AG04449 (cell line): ENCODE results near the gene TRIM40.

Experiments used
- CTCF ChIA-PET: fragments of 350-600 bp; formaldehyde crosslinking; extraction: SDS; loops from one replicate; lab custom pipeline; 2021; ENCODE audit warnings: antibody characterized with exemption; lab: Yijun Ruan, JAX
- POLR2A ChIA-PET: fragments of 400-600, 350-600 bp; formaldehyde crosslinking; extraction: SDS; loops from one replicate; lab custom pipeline; 2020; ENCODE audit warnings: antibody characterized with exemption, inconsistent platforms; lab: Yijun Ruan, JAX
- DNase-seq: peaks from one replicate; pipeline ENCODE4 v3.0.0-alpha.2; 2010; ENCODE audit warnings: low read depth, low spot score
- H3K4me3 ChIP-seq: 2 replicates; pipeline ENCODE4 v1.5.1; 2011; ENCODE audit warnings: low read depth, mild to moderate bottlenecking, control low read depth, low read length
- TF ChIP-seq, protein P1 (sequence below): IDR thresholded peaks from one replicate; pipeline ENCODE4 v1.5.1; 2011; ENCODE audit warnings: mild to moderate bottlenecking, moderate library complexity, low read length, control low read depth, inconsistent platforms; ENCODE audit not compliant: insufficient read depth; ENCODE audit errors: missing control alignments

Gene TRIM40, protein sequence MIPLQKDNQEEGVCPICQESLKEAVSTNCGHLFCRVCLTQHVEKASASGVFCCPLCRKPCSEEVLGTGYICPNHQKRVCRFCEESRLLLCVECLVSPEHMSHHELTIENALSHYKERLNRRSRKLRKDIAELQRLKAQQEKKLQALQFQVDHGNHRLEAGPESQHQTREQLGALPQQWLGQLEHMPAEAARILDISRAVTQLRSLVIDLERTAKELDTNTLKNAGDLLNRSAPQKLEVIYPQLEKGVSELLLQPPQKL

DNA sequence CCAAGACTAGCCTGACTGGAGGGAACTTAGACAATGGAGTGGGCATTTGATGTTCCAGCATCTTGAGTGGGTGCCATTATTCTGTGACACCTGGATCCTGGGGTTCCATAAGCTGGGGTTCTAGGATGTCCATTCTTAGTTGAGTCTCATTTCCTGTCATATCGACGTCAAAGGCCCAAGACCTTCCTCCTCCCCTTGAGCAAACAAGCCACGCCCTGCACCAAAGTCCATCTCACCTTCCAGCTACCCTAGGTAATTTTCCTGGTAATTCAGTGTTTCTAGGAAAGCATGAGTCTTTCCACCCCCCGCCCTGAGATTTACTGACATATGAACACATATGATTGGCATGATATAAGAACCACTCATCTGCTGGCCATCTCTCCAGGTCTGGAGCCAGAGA, at the start of gene TRIM40:
Gene TRIM40 (plus strand): TSS at position 384 of the 400 bp plus-strand sequence. CDS start 897 bp downstream, outside the sequence.
- ChIA-PET CTCF (interaction anchor here (0.9 to 11.5 kb wide), 3 partner anchors 11 to 482 kb away, joined by 3 to 444 read pairs (median 12); partner anchors contain the start of gene TRIM31), POLR2A (no interaction called here)
- TF ChIP-seq, protein P1, sequence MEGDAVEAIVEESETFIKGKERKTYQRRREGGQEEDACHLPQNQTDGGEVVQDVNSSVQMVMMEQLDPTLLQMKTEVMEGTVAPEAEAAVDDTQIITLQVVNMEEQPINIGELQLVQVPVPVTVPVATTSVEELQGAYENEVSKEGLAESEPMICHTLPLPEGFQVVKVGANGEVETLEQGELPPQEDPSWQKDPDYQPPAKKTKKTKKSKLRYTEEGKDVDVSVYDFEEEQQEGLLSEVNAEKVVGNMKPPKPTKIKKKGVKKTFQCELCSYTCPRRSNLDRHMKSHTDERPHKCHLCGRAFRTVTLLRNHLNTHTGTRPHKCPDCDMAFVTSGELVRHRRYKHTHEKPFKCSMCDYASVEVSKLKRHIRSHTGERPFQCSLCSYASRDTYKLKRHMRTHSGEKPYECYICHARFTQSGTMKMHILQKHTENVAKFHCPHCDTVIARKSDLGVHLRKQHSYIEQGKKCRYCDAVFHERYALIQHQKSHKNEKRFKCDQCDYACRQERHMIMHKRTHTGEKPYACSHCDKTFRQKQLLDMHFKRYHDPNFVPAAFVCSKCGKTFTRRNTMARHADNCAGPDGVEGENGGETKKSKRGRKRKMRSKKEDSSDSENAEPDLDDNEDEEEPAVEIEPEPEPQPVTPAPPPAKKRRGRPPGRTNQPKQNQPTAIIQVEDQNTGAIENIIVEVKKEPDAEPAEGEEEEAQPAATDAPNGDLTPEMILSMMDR, result no peak
- no peak for DNase-seq
- no peak within 1 kb of the TSS for H3K4me3 ChIP-seq

DNA sequence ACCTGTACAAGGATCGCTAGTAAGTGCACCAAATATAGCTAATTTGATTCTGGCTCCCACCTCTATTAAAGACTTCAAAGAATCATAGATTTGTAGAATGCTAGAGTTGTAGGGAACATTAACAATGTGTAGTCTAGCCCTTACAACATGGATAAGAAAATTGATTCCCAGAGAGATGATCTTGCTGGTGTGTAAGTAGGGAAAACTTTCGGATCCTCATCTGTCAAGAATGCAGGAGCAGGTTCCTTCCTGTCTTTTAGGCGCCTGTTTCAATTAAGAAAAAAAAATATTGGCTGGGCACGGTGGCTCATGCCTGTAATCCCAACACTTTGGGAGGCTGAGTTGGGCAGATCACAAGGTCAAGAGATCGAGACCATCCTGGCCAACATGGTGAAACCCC, 48.1 kb upstream of the TRIM40 start:
- TF ChIP-seq, protein P1, result no peak
- CTCF ChIA-PET, result interaction anchor here (0.7 to 2.0 kb wide), 2 partner anchors 8 to 43 kb away, joined by 3 to 8 read pairs; no protein-coding TSS in a partner anchor
- POLR2A ChIA-PET, result interaction anchor here (0.7 kb wide), 2 partner anchors 20 to 126 kb away, joined by 3 to 4 read pairs; partner anchors contain the start of genes PPP1R11 and TRIM26
- H3K4me3 ChIP-seq, result no peak overlapping the region
- DNase-seq, result no peak

DNA sequence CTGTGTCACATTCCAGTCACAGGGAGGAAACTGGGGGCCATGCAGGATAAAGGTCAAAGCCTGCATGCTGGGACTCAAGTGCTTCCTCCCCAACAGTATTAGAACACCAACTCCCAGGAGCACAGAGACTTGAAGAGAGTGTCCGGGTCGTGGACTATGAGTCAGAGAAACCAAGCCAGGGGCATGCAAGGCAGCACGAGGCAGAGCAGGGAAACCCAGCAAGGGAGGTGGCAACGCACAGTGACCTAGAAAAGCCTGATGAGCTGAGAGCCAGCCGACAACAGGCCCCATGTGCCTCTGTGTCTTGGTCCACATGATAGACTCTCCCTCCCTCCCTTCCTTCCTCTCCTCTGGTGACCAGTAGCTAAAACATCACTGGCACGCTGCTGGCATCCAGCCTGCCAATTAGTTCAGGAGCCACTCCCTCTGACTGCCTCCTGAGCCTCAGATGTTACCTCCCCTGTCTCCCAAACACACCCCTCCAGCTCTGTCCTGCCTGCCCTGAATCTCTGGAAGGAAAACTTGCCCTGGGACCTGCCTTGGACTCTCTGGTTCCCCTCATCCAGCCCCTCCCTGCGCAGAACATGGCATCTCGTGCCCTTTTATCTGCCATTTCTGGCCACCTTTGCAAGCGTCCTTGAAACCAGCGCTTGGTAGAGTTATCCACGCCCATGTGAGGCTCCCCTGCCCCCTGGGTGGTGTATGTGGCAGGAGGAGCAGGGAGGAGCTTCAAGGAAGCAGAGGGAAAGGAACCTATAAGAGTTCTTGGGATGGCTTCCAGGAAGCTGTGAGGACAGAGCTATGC, 44.2 kb upstream of the TRIM40 start:
- ChIA-PET CTCF (interaction anchor here (0.8 to 2.5 kb wide), 3 partner anchors 10 to 40 kb away, joined by 4 to 16 read pairs (median 5); no protein-coding TSS in a partner anchor), POLR2A (interaction anchor here (0.9 kb wide), 1 partner anchor 10 kb away, joined by 4 read pairs; no protein-coding TSS in a partner anchor)
- H3K4me3 ChIP-seq, result no peak overlapping the region
- DNase-seq, result no peak
- TF ChIP-seq, protein P1, result no peak

DNA sequence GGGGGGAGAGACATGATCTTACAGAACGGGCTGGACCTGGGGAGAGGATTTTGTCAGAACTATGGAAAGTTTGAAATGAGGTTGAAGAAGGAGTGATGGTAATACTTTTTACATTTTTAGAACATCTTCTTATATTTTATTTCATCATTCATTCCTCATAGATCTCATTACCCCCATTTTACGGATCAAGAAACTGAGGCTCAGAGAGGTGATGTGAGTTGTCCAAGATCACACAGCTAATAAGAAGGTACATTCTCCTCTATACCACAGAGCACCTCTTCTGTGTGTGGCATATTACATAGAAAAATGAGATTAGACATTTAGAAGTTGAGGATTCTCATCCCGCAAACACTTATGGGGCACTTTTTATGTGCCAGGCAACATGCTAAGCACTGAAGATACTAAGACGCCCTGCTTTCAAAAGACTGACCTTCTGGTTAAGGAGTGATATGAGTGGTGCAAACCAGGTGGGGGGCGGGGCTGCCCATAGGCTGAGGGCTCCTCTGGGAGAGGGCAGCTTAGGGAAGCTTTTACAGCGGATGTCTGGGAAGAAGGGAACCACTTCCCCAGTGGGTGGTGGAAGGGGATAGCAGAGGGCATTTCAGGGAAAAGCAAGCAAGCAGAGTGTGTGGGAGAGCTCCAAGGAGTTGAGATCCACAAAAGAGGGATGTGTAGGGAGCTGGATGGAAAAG, 42.9 kb upstream of the TRIM40 start:
- CTCF ChIA-PET, result interaction anchor here (0.8 to 3.0 kb wide), 4 partner anchors 11 to 38 kb away, joined by 3 to 19 read pairs (median 10); no protein-coding TSS in a partner anchor
- POLR2A ChIA-PET, result interaction anchor here (1.0 kb wide), 1 partner anchor 22 kb away, joined by 3 read pairs; no protein-coding TSS in a partner anchor
- no peak for DNase-seq
- H3K4me3 ChIP-seq, result no peak overlapping the region
- TF ChIP-seq, protein P1, result no peak

DNA sequence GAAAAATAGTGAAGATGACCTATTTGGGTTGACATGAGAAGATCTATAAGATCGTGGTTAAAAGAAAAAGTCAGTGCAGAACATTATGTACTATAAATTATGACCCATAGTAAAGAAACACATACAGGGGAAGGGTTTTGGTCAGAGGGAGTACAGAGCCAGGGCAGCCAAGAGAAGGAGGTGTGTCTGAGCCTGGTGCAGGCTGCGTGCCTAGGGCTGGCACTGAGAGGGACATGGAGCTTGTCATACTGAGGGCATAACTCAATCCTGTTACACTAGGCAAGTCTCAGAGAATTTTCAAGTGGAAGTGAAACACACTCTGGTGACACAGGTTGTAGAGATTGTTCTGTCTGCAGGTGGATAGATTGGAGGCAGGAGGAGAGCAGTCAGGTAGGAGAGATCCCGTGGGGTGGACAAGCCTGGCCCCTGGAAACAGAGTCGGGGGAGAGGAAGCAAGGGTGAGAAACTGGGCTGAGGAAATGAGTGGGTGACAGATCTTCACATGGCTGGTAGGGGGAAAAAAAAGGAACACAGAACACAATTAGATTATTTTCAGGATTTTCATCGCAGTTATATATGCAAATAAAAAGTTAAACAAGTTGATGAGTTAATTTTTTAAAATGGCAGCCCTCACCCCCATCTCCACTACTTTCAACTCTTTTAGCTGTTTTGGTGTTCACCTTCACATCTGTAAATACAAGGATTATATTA, 41.8 kb upstream of the TRIM40 start:
- no peak for DNase-seq
- no peak overlapping the region for H3K4me3 ChIP-seq
- CTCF ChIA-PET, result interaction anchor here (0.6 to 3.0 kb wide), 5 partner anchors 8 to 38 kb away, joined by 3 to 19 read pairs (median 4); no protein-coding TSS in a partner anchor
- POLR2A ChIA-PET, result interaction anchor here (1.0 kb wide), 1 partner anchor 23 kb away, joined by 3 read pairs; no protein-coding TSS in a partner anchor
- TF ChIP-seq, protein P1, result no peak
